Stimulated activated CD4-positive, alpha-beta T cell treated with anti-CD3 and anti-CD28 coated beads, TNF-alpha, amount 100 ng/mL, for 48 hours (primary cell): ENCODE results near the gene EEF1AKMT2.

Experiments used
- DNase-seq, 3 donors: peaks; one replicate each; pipeline ENCODE4 v3.0.0-alpha.2; 2020; ENCODE audit warnings: low read depth in 3 of 3

EEF1AKMT2 gene

DNA sequence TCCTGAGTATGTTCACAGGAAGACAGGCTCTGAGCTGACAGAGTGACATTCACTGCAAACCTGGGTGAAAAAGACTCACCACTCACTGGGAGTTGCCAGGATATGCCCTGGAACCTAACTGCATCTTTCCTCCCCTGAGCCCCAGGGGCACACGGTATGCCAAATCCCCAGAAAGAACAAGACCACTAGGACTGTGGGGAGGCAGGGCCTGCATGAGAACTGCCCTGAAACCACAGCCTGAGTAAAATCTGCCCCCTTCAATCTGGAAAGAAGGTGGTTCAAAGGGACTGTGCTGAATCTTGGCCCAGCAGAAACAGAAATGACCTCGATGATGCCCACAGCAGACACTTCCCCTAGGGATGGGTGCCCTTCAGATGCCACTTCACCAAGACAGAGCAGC is 54.0 kb downstream of the EEF1AKMT2 start:
- no peak for DNase-seq

DNA sequence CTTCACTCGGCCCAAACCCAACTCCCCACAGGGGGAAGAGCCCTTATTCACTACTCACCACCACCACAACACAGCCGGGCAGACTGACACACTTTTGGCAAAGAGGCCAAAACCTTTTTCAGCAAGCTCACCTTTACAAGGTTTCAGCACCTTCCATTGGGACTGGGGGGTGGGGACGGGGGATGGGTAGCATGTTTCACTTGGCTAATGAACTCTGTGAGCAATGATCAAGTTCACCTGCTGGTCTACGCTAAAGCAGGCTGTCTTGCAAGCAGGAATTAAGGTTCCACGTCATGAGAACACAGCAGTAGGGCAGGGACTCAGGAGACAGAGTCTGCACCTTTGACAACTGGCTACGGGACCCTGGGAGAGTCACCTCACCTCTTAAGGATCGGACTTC is 54.5 kb downstream of the EEF1AKMT2 start:
- DNase-seq: no peak

DNA sequence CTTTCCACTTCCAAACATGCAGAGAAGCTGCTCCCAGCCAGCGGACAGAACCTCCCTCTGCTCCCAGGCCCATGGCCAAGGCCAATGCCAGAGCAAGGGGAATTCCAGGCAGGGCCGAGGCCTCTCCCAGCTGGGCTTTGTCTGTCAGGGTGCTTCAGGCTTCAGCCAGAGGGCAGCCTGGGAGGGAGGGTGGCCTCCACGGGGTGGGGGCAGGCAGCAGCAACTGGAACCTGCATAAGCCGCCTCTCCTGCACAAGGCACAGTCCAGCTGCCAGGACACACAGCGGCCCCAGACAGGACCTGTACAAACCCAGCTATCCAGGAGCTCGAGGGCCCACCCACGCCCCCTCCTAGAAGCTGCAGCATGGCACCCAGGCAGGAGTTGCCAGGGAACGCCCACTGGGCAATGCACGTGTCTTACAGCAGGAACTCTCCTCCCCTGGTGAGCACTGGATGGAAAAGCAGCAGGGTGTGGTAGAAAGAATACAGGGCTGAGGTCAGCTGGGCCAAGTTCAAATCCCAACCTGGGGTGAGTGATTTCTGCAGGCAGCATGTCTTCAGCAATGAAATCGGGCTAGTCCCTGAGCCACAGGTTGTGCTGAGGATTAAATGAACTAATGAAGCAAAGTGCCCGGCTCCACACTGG is 55.1 kb downstream of the EEF1AKMT2 start:
- no peak for DNase-seq

- DNase-seq: no peak
Observed at GRCh38 chr10:124735491-124736286, 56.0 kb downstream of the EEF1AKMT2 start.

DNA sequence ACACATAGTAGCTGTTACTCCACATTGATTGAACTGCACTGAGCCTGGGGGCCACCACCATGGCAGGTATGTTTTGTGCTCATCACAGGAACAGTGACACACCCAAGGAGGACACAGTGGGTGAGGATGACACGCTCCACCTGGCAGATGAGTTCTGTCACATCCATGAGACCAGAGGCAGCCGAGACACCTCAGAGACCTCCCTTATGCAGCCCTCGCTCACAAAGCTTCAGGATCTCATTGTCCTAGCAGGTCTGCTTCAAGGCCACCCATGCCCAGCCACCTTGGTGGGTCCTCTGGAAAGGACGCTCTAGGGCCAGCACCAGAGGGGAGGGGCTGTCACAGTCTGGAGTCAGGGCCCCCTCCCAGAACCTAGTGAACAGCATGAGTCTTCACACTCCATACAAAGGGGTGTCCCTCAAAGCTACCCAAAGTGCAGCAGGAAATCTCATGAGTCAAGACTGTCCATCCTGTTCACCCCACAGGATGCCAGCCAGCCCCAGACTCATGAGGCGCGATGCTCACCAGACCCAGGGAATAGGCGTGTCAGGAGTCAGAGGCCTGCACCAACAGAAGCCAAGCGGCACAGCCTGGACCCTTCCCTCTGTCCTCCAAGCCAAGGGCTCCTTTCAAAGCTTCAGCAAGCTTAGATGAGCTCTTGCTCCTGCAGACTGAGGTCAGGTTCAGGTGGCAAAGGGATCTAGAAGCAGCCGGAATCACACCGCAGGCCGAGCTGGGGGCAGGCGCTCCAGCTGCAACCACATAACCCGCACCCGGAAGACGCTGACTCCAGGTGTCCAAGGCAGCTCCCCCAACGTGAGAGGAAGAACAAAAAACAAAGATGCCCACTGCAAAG is 57.1 kb downstream of the EEF1AKMT2 start:
- DNase-seq: no peak

DNA sequence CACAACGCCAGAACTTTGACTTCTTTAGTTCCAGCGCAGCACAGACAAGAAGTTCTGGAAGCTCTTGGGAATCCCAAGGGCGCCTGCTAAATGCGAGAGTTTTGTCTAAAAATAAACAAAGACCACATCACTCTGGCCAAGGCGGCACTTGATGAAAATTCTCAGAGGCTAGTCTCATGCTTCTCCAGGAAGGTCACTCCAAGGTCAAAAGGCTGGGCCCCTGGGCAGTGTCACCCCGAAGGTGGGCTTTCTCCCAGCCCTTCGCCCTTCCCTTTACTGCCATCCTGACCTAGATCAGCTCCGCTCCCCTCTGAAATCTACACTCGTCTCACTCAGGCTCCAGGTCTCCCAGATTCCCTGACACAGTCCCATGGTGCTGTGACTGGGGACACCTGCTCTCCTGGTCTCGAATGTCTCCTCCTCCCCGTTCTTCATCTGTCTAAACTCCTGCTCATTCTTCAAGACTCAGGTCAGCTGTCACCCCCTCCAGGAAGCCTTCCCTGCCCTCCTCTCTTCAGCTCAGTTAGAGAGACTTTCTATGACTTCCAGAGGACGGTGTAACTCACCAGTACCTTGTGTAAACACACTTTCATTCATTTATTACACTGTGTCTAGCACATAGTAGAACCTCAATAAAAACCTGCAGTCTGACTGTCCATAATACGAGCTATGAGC is 58.0 kb downstream of the EEF1AKMT2 start:
- DNase-seq: no peak

DNA sequence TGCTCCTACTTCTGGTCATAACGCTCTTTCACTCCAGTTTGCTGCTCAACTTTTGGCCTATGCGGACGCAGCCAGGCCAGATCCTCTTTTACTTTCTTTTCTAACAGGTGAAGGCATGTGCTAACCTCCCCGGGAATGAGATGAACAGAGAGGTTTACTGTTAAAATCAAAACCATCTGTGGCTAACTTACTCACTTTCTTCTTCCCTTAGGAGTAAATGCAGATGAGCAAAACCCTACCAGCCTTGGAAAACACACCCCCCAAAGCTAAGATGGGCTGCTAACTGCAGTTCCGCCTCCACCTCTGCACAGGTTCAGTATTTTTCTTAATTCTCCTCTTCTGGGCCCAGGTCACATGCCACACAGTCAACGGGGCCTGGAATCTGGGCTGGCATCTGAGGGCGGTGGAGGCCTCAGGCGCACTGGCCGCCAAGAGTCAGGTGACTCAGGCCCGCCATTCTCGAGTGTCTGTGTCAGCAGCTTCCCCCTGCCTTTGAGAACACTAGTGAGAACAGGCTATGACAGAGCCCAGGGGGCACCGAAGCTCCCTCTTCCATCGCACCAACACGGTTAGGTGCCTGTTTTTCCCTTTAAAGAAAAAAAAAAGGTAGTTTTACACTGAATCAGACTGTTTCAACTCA is 58.6 kb downstream of the EEF1AKMT2 start:
- DNase-seq: peak in 2 of 3 donors; percentile 60 to 76

DNA sequence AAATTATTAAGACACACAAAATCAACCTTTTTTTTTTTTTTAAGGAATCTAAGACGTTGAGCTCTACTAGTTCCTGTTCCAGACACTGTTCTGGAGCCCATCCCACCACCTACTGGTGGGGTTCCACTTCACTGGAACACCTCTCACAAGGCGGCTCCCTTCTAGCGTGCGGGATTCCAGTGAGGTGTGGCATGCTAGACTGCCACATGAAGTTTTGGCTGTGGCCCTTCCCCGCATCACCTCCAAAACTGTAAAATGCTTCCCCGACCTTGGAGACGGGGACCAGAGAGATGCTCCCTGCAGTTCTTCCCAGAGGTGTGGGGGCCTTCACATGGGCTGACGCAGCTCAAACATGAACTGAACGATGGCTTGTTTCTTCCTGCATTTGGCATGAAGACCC is 60.1 kb downstream of the EEF1AKMT2 start:
- no peak for DNase-seq

GRCh38 chr10:124730790-124731189 is 60.9 kb downstream of the EEF1AKMT2 start:
- DNase-seq: no peak

DNA sequence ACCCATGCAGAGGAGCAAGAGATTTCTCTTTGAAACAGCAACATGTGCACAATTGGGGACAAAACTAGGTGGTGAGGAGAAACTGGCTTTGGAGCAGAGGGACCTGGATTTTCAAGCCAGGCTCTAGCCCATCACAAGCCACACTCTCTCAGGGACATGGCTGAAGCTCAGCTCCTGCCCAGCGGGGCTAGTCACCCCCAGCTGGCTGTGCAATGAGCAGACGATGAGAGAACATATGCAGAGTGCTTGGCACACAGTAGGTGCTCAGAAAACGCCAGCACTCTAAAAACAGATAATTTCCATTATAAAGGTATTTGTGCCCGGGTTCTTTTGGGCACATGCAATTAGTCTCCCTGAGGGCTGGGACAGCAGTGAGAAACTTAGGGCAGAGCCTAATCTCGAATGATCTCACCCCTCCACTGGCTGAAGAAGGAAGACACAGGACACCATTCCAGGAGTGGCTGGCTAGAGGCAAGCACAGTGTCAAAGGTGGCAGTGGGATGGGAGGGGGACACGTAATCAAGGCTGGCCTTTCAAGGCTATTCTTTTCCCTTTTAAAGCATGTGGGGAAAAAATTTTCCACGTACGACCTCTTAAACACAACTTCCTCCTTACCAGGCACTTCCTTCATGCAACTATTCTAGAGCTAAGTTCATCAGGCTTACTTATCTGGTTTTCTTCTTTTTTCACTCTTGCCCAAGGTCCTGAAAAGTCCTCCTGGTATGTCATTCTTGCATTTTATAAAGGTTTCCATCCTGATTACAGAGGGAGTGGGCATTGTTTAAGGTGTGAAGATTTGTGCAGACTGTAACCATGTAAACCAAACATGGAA is 62.6 kb downstream of the EEF1AKMT2 start:
- DNase-seq: no peak

- no peak for DNase-seq
Observed at GRCh38 chr10:124728071-124728829, 63.4 kb downstream of the EEF1AKMT2 start.

DNA sequence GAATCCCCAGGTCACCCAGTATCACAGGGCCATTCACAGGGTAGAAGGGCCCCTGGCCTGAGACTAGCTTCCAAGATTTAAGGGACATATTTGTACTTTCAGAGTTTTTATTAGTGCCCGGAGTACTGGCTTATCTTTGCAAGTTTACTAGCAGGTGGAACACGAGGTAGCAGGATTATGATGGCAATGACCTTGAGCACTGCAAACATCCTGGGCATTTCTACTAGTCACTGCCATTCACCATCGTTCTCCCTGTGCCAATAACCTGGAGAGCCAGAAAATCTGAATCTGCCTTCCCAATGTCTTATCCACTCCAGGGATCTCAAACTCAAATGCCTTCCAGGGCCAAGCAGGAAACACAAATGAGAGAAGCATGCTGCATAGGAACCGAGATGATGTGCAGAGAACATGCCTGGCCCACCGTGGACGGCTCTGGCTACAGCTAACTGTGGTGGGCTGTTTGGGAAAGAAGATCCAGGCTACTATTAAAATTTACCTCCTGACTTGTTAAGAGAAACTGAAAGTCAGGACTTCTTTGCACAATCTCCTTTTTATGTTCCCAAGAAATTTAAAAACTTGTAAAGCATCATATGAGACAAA is 64.2 kb downstream of the EEF1AKMT2 start:
- no peak for DNase-seq

GRCh38 chr10:124725791-124726190 is 65.9 kb downstream of the EEF1AKMT2 start:
- DNase-seq: no peak

GRCh38 chr10:124725171-124725631 is 66.5 kb downstream of the EEF1AKMT2 start:
- no peak for DNase-seq

DNA sequence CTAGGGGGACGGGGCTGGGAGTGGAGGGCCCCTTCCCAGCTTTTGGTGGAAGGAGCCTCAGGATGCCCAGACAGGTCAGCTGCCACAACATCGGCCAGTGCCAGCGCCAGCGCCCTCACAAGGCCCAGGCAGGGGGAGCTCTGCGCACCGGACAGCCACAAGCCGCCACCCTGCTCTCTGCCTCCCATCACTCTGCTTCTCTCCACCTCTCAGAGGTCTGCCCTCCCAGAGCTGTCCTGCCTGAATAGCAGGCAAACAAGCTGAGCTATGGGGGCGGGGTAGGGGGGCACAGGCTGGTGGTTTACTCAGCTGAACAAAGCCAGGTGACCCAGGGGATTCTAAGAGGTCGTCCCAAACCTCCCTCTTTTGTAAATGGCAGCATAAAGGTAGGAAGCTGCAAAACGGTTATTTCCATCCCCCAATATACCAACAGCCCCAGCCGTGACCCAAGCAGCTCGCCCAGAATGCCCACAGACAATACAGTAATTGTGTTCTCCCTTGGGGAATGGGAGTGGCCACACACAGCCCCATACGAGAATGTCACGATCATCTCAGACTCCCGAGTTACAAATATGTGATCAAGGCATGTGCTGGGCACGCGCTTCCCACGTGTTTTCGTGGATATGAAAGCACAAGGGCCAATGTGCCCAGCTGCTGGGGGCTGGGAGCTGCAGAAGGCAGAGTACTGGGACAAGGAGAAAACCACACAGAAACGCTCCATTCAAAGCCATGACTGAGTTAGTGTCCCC is 67.2 kb downstream of the EEF1AKMT2 start:
- DNase-seq: no peak

DNA sequence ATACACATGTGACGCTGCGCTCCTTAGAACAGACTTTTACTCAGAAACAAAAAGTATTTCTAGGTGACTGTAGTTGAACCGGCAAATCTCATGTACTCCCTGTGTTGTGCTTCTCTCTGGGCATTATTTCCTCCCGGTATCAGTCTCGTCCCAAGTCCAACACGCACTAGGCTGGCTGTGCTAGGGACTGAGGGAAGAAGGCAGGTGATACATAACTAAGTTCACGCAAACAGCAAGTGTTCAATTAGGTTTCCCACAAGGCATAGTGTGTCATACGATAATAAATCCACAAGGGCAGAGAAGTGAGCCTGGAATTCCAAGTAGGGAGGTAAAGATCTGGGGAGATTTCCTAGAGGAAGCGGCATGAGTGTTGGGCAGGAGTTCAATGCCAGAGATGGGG is 67.9 kb downstream of the EEF1AKMT2 start:
- DNase-seq: no peak

DNA sequence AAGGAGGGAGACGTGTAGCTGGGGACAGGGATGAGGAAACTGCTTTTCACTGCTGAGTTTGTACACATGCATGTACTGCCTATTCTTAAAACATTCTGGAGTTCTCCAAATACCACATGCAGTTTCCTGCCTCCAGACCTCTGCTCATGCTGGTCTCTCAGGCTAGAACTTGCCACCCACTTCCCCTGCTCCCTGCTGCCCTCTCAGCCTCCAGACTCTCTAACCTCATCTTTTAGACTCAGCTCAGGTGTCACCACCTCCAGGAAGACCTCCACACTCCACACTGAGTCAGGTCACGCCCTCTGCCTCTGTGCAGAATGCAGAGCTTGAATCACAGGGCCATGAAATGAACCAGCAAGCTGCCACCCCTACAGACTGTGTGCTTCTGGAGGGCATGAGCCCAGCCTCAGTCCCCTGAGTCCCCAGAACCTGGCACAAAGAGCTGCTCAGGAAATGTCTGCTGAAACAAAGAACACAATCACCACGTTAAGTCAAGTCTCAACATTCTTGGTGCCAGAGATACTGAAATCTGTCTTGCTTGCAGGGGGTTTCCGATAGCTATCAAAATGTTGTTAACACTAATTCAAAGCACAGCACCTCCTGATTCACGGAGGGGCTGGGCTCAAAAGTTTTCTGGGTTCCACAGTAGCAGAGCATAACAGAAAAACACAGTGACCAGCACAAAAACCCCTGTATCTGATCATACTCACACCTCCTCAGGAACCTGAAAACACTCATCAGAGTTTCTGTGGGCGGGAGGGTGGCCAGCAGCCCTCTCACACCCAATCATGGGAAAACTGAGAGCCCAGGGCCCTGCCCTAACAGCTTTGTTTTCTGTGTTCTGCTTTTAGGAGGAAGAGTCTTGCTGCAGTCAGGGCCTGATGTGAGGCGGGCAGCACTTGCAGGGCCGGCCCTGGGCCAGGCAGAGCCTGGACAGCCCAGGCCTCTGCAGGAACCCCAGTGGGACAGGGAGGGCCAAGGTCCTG is 68.6 kb downstream of the EEF1AKMT2 start:
- peak in 1 of 3 donors; percentile 56 for DNase-seq
